HG02840 (cell line): Measurements from ENCODE around the gene UBTFL1.
"Not testable (repeated sequence)": the region's sequence is repeated elsewhere in the genome, so short reads cannot be mapped to it uniquely, and the experiment has no call there.

Experiments
- ATAC-seq: cut with Tn5 transposase; IDR thresholded peaks from one replicate; pipeline ENCODE4 v1.9.1; 2021; ENCODE audit warnings: mild to moderate bottlenecking, moderate library complexity, moderate number of reproducible peaks; ENCODE audit not compliant: unreplicated experiment, low FRiP score

UBTFL1 gene, protein sequence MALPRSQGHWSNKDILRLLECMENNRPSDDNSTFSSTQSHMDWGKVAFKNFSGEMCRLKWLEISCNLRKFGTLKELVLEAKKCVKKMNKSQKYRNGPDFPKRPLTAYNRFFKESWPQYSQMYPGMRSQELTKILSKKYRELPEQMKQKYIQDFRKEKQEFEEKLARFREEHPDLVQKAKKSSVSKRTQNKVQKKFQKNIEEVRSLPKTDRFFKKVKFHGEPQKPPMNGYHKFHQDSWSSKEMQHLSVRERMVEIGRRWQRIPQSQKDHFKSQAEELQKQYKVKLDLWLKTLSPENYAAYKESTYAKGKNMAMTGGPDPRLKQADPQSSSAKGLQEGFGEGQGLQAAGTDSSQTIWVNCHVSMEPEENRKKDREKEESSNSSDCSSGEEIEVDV

DNA sequence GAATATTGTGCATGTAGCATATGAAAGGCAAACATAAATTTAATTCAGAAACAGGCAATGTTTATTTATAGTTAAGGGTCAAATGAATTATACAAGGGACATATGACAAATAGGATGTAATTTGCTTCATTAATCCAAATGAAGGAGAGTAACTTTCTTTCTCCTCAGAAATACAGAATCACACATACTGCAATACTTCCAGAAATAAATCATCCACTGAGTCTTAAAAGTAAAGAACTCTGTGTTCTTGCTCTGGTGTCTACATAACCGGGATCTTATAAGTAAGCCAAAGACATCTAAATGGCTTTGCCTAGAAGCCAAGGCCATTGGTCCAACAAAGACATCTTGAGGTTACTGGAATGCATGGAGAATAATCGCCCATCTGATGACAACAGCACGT lies at the start of gene UBTFL1:
Gene UBTFL1 (plus strand): TSS at position 301 of the 400 bp plus-strand sequence. CDS start 0 bp downstream, at position 301.
- not testable (repeated sequence) for ATAC-seq

DNA sequence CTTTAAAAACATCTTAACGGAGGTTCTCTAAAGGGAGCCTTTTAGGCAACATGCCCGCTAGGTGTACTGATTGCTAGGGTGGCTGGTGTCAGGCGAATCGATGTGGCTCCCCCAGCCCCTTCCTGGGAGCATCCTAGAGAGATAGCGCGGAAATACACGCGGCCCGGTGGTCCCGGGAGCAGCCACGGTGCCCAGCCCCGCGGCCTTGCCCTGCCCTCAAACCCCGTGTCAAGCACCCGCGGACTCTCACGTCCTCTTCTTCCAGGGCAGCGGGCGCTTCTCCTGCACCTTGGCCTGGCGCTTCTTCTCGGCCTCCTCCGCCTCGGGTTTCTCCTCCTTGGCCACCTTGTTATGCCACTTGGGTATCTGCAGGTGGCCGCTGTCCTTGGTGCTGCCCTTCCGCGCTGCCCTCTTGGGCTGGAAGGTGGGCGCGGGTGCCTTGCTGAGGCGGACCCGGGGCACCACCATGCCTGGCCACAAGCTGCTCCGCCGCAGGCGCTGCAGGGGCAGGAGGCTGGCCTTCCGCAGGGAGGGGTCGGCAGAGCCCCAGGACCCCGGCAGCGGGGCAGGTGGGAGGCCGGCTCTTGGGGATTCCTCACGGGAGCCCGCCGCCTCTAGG lies 34.0 kb upstream of the UBTFL1 start:
- not testable (repeated sequence) for ATAC-seq

GRCh38 chr11:90052311-90052710 lies 33.4 kb upstream of the UBTFL1 start:
- ATAC-seq, result not testable (repeated sequence)

DNA sequence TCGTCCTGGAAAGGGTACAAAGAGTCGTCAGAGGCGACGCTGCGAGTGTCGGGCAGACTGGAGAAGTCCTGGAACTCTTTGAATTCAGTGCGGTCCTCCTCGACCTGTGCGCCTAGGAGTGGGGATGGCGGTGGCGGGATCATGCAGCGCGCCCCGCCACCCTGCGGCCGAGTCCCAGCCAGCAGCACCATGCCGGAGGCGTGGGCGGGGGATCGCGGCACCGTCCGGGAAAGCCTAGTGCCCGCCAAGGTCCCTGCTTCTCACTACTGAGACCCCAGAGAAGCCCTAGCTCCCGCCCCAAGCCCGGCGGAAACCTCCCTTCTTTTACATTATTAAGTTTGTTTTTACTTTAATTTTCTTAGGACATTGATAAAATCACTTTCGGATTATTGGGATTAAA lies 32.2 kb upstream of the UBTFL1 start:
- ATAC-seq, result not testable (repeated sequence)

- not testable (repeated sequence) for ATAC-seq
These were observed 3.0 kb downstream of the UBTFL1 start for GRCh38 chr11:90088731-90089130.

DNA sequence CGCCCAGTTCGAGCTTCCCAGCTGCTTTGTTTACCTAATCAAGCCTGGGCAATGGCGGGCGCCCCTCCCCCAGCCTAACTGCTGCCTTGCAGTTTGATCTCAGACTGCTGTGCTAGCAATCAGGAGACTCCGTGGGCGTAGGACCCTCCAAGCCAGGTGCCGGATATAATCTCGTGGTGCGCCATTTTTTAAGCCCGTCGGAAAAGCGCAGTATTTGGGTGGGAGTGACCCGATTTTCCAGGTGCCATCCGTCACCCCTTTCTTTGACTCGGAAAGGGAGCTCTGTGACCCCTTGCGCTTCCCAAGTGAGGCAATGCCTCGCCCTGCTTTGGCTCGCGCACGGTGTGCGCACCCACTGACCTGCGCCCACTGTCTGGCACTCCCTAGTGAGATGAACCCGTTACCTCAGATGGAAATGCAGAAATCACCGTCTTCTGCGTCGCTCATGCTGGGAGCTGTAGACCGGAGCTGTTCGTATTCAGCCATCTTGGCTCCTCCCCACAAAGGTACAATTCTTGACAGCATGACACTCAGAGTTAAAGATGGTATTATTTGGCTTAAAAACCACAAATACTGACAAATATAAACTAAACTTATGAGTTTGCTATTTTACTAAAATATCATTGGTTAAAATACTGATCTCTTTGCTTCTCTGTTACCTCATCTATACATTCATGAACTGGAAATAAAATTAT lies 9.6 kb downstream of the UBTFL1 start:
- not testable (repeated sequence) for ATAC-seq

GRCh38 chr11:90098261-90098660 lies 12.5 kb downstream of the UBTFL1 start:
- ATAC-seq, result not testable (repeated sequence)

- ATAC-seq, result no peak
These were observed 14.7 kb downstream of the UBTFL1 start for GRCh38 chr11:90100431-90100830.

DNA sequence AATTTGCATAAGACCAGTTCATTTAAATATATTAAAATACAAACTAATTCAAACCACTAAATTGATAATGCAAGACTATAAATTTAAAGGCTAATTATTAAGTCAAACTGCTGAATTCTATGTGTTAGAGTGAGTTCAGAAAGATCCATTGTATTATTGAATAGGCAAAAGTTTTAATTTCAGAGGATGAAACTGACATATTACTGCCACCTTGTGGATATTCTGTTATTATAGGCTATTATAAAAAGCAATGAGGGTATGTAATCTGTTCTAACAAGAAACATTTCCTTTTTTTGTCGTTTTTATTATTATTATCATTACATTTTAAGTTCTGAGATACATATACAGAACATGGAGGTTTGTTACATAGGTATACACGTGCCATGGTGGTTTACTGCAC lies 27.8 kb downstream of the UBTFL1 start:
- no peak for ATAC-seq

DNA sequence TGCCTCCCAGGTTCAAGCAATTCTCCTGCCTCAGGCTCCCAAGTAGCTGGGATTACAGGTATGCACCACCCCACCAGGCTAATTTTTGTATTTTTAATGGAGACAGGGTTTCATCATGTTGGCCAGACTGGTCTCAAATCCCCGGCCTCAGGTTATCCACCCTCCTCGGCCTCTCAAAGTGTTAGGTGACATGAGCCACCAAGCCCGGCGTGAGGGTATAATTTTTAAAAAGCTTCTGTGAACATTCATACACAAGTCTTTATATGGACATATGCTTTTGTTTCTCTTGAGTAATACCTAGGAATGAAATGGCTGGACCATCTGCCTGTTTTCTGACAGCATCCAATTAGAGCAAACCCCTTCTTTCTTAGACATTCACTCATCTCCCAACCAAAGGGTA lies 34.4 kb downstream of the UBTFL1 start:
- ATAC-seq, result no peak

DNA sequence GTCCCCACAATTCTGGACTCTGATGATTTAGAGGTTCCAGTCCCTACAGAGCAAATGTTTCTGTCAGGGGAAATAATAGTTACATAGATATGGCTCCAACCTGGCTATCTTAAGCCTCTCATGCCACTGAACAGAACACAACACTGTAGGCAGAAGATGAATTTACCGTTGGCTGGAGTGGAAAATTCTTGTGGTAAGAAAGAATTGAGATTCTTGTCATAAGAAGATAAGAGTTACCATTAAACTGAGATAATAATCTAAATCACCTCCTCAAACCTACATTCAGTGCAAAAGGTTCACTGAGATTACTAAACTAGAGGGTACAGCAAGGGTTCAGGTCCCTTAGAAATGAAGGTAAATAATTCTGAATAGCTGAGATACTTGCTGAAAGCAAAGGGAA lies 38.6 kb downstream of the UBTFL1 start:
- ATAC-seq, result no peak

DNA sequence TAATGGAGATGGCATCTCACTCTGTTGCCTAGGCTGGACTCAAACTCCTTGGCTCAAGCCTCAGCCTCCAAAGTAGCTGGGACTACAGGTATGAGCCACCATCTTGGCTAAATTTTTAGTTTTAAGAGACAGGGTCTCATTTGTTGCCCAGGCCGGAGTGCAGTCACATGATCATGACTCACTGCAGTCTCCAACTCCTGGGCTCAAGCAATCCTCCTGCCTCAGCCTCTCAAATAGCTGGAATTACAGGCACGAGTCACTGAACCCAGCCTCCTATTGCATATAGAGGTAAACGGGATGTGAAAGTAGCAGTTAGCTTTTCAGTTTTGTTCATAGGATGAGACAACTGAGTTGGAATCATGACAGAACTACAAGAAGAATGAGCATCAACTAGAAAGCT lies 39.2 kb downstream of the UBTFL1 start:
- no peak for ATAC-seq

GRCh38 chr11:90133560-90134477 lies 48.1 kb downstream of the UBTFL1 start:
- ATAC-seq, result no peak

DNA sequence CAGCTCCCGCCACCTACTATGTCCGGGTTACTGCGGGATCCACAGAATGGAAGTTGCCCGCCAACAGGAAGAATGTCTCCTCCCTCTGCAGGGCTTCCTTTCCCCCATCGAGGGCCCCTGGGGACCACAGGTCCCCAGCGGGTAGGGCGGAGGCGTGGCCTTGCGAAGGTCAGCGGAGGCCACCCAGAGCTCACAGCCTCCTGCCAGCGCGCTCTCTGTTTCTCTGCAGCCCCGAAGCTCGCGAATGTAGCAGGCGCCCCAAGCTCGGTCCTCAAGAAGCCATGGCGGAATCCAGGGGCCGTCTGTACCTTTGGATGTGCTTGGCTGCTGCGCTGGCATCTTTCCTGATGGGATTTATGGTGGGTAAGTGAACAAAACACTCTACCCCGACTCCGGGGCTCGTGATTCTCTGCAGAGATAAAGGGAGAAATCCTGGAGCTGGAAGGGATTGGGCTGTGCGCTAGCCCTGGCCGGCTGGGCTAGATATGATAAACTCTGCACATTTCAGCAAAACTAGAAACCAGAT lies 48.8 kb downstream of the UBTFL1 start, which contains the start of gene NAALAD2:
Gene NAALAD2 (plus strand): TSS at position 186 of the 526 bp plus-strand sequence. CDS start 96 bp downstream, at position 282.
- ATAC-seq, result no peak

- ATAC-seq, result no peak
These were observed 49.3 kb downstream of the UBTFL1 start for GRCh38 chr11:90135016-90135415.
